Esophagus muscularis mucosa (tissue), 3 donors: ENCODE measurements around the gene CHM.

Source experiments
- POLR2A ChIP-seq: fragments of 450-650 bp; IDR thresholded peaks from one replicate; pipeline ENCODE4 v1.6.1; 2017; ENCODE audit warnings: antibody characterized with exemption, moderate library complexity, mild to moderate bottlenecking, low read depth
- POLR2AphosphoS5 ChIP-seq, 2 donors: sonication (generic); formaldehyde crosslinking; IDR thresholded peaks; one replicate each; pipeline ENCODE4 v1.6.1; 2017; ENCODE audit warnings: antibody characterized with exemption in 2 of 2
- TF ChIP-seq, protein P1 (sequence below), 3 experiments: fragments of 200-600 bp in 2 of 3; fragments of 450-650 bp in 1 of 3; sonication (generic) in 2 of 3; IDR thresholded peaks; one replicate each; pipeline ENCODE4 v1.5.1; 2017 to 2019; ENCODE audit warnings: antibody characterized with exemption in 3 of 3, mild to moderate bottlenecking in 2 of 3, moderate library complexity in 1 of 3

DNA sequence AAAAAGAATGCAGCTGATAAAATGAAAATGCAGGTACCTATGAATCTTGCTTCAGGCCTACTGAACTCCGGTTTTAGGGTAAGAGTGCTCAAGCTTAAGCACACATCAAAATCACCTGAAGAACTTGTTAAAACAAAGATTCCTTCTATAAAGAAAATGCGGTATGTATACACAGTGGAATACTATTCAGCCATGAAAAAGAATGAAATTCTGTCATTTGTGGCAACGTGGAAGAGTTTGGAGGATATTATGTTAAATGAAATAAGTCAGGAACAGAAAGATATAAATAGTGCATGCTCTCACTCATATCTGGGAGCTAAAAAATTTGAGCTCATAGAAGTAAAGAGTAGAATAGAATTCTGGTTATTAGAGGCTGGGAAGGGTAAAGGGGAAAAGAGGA, 14.0 kb upstream of the CHM start:
- TF ChIP-seq, protein P1, sequence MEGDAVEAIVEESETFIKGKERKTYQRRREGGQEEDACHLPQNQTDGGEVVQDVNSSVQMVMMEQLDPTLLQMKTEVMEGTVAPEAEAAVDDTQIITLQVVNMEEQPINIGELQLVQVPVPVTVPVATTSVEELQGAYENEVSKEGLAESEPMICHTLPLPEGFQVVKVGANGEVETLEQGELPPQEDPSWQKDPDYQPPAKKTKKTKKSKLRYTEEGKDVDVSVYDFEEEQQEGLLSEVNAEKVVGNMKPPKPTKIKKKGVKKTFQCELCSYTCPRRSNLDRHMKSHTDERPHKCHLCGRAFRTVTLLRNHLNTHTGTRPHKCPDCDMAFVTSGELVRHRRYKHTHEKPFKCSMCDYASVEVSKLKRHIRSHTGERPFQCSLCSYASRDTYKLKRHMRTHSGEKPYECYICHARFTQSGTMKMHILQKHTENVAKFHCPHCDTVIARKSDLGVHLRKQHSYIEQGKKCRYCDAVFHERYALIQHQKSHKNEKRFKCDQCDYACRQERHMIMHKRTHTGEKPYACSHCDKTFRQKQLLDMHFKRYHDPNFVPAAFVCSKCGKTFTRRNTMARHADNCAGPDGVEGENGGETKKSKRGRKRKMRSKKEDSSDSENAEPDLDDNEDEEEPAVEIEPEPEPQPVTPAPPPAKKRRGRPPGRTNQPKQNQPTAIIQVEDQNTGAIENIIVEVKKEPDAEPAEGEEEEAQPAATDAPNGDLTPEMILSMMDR (IDR thresholded peaks at IDR 0.05), result no peak
- TF ChIP-seq POLR2AphosphoS5 (IDR thresholded peaks at IDR 0.05) (no peak), POLR2A (no peak)
